Measurements from ENCODE around the gene NETO2. TPM values are rescaled to one million over a fixed set of nuclear protein-coding genes. Genes with fewer than 3 reads are reported as not detected.

NETO2 gene
- polyA plus RNA-seq, 3 donors, result 12.4 to 15.7 (median 14.3) TPM

DNA sequence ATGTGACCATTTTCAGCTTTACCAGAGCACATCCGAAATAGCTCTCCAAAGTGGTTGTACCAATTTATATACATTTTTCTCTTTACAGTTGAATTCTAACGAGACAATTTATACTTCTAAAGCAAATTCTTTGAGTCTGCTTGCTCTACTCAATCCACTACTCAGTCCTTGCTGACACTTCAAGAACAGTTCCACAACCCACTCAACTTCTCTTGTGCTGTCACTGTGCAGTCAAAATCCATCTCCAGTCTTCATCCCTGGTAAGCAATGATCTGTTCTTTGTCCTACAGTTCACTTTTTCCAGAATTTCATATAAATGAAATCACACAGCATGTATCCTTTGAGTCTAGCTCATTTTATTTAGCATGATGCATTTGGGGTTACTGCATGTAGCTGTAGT, 30.6 kb downstream of the NETO2 start:
- Histone ChIP-seq H3K79me2 (ENCODE audit: insufficient read depth, low read length) (no peaks in the 10 kb centered on the region), H2AFZ (ENCODE audit: insufficient read depth, low read depth, low read length, poor library complexity, severe bottlenecking) (no peak overlapping the region), H3K4me3 (replicated peaks in 1 of 3; ENCODE audit: low read depth in 2 of 3, low read length in 3 of 3) (no peak overlapping the region), H4K20me1 (ENCODE audit: insufficient read depth, low read length) (no peaks in the 10 kb centered on the region), H3K27ac (ENCODE audit: low read depth in 1 of 2, low read length in 2 of 2) (no peak overlapping the region), H3K9me3 (replicated peaks in 1 of 2; ENCODE audit: control insufficient read depth in 1 of 2, insufficient read depth in 1 of 2, low read length in 2 of 2) (no peaks in the 10 kb centered on the region), H3K9ac (ENCODE audit: insufficient read depth, low read length, poor library complexity, severe bottlenecking) (no peak overlapping the region), H3K4me1 (ENCODE audit: control insufficient read depth in 1 of 2, insufficient read depth in 2 of 2, low read length in 2 of 2) (peaks cover 5 to 13% of the 10 kb centered on the region in 2 donors), H3K27me3 (ENCODE audit: control insufficient read depth in 2 of 2, insufficient read depth in 2 of 2, low read length in 2 of 2) (no peaks in the 10 kb centered on the region), H3K4me2 (replicated peaks; ENCODE audit: extremely low read depth, low read length, poor library complexity, severe bottlenecking) (no peak overlapping the region), H3K36me3 (replicated peaks in 1 of 2; ENCODE audit: control insufficient read depth in 1 of 2, insufficient read depth in 2 of 2, low read length in 2 of 2) (peaks cover 3 to 25% of the 10 kb centered on the region in 2 donors)
- Mint-ChIP-seq H3K4me1 (peaks cover 24% of the 10 kb centered on the region), H3K4me3 (no peak overlapping the region), H3K36me3 (peaks cover 18 to 33% of the 10 kb centered on the region in 2 donors), H3K27me3 (ENCODE audit: low read depth in 3 of 3) (no peaks in the 10 kb centered on the region), H3K27ac (no peak overlapping the region), H3K9me3 (no peaks in the 10 kb centered on the region)
- no peak for DNase-seq
- 95% methylated on average over 2 of the region's 2 CpGs for WGBS (ENCODE audit: insufficient coverage)
- intact Hi-C loops (cut with micrococcal nuclease), result no loop called here
- no peak for TF ChIP-seq CTCF (IDR thresholded peaks at IDR 0.05)

- Mint-ChIP-seq H3K4me3 (no peak overlapping the region), H3K4me1 (peaks cover 32% of the 10 kb centered on the region), H3K9me3 (no peaks in the 10 kb centered on the region), H3K27me3 (ENCODE audit: low read depth in 3 of 3) (no peaks in the 10 kb centered on the region), H3K27ac (no peak overlapping the region), H3K36me3 (peaks cover 14 to 20% of the 10 kb centered on the region in 2 donors)
- Histone ChIP-seq H3K9me3 (replicated peaks in 1 of 2; ENCODE audit: control insufficient read depth in 1 of 2, insufficient read depth in 1 of 2, low read length in 2 of 2) (no peaks in the 10 kb centered on the region), H3K9ac (ENCODE audit: insufficient read depth, low read length, poor library complexity, severe bottlenecking) (no peak overlapping the region), H3K27ac (ENCODE audit: low read depth in 1 of 2, low read length in 2 of 2) (no peak overlapping the region), H3K4me2 (replicated peaks; ENCODE audit: extremely low read depth, low read length, poor library complexity, severe bottlenecking) (no peak overlapping the region), H3K27me3 (ENCODE audit: control insufficient read depth in 2 of 2, insufficient read depth in 2 of 2, low read length in 2 of 2) (no peaks in the 10 kb centered on the region), H3K36me3 (replicated peaks in 1 of 2; ENCODE audit: control insufficient read depth in 1 of 2, insufficient read depth in 2 of 2, low read length in 2 of 2) (peaks cover 0 to 15% of the 10 kb centered on the region in 2 donors), H3K4me3 (replicated peaks in 1 of 3; ENCODE audit: low read depth in 2 of 3, low read length in 3 of 3) (no peak overlapping the region), H4K20me1 (ENCODE audit: insufficient read depth, low read length) (no peaks in the 10 kb centered on the region), H3K79me2 (ENCODE audit: insufficient read depth, low read length) (no peaks in the 10 kb centered on the region), H3K4me1 (ENCODE audit: control insufficient read depth in 1 of 2, insufficient read depth in 2 of 2, low read length in 2 of 2) (peaks cover 8 to 23% of the 10 kb centered on the region in 2 donors), H2AFZ (ENCODE audit: insufficient read depth, low read depth, low read length, poor library complexity, severe bottlenecking) (no peak overlapping the region)
- TF ChIP-seq CTCF (IDR thresholded peaks at IDR 0.05), result no peak
- no CpG with 5 or more reads among the region's 3 CpGs for WGBS (ENCODE audit: insufficient coverage)
- intact Hi-C loops (cut with micrococcal nuclease), result no loop called here
- DNase-seq, result no peak
These were observed 32.8 kb downstream of the NETO2 start for GRCh38 chr16:47110939-47111338.

All from CD14-positive monocyte (primary cell).